Cardiac fibroblast (primary cell): ENCODE measurements around the gene NUP98.
A peak's percentile ranks its signal among the peaks of the same experiment; 100 is the strongest.

Experiments used
- DNase-seq, 2 donors: peaks; one replicate each; pipeline versions ENCODE4 v3.0.0 to v3.0.0-alpha.2; 2010; ENCODE audit warnings: low read depth in 2 of 2
- H3K4me3 ChIP-seq, 2 donors: replicated peaks in 1 of 2; 1 replicate in 1 of 2; 2 replicates in 1 of 2; pipeline ENCODE4 v1.5.1; 2011; ENCODE audit warnings: low read depth in 2 of 2, low read length in 2 of 2, mild to moderate bottlenecking in 2 of 2, moderate library complexity in 1 of 2
- TF ChIP-seq, protein P1 (sequence below): IDR thresholded peaks from one replicate; pipeline ENCODE4 v1.5.1; 2011; ENCODE audit warnings: low read depth, mild to moderate bottlenecking, low read length, inconsistent platforms

NUP98 gene

DNA sequence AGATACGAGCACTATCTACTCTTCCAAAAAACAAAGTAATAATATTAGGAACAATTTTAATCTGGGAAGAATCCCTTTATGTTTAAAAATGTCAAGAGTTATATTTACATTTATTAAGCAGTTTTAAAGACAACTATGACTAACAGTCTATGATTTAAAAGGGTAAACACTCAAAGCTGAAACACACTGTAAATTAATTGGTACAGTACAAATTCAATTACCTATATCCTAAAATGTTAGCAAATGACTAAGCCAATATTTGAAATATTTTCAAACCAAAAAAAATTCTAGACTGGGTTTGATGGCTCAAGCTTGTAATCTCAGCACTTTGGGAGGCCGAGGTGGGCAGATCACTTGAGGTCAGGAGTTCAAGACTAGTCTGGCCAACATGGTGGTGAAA, 90.2 kb downstream of the NUP98 start:
- no peak for DNase-seq
- TF ChIP-seq, protein P1, sequence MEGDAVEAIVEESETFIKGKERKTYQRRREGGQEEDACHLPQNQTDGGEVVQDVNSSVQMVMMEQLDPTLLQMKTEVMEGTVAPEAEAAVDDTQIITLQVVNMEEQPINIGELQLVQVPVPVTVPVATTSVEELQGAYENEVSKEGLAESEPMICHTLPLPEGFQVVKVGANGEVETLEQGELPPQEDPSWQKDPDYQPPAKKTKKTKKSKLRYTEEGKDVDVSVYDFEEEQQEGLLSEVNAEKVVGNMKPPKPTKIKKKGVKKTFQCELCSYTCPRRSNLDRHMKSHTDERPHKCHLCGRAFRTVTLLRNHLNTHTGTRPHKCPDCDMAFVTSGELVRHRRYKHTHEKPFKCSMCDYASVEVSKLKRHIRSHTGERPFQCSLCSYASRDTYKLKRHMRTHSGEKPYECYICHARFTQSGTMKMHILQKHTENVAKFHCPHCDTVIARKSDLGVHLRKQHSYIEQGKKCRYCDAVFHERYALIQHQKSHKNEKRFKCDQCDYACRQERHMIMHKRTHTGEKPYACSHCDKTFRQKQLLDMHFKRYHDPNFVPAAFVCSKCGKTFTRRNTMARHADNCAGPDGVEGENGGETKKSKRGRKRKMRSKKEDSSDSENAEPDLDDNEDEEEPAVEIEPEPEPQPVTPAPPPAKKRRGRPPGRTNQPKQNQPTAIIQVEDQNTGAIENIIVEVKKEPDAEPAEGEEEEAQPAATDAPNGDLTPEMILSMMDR: no peak

DNA sequence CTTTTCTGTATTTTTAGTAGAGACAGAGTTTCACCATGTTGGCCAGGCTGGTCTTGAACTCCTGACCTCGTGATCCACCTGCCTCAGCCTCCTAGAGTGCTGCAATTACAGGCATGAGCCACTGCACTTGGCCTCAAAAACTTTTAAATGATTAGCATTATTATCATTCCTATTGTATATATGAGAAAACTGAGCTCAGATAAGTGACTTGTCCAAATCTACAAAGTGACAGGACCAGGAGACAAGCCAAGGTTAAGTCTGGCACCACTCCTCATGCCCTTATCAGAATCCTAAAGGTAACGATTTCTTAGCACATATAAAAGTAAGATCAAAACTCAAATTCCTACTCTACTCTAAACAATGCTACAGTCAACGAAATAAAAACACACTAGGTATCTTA, 94.0 kb downstream of the NUP98 start:
- DNase-seq: no peak
- TF ChIP-seq, protein P1: no peak
- no peak overlapping the region for H3K4me3 ChIP-seq

More for the DNA sequence above, 90.2 kb downstream of the NUP98 start:
- H3K4me3 ChIP-seq: no peak overlapping the region

DNA sequence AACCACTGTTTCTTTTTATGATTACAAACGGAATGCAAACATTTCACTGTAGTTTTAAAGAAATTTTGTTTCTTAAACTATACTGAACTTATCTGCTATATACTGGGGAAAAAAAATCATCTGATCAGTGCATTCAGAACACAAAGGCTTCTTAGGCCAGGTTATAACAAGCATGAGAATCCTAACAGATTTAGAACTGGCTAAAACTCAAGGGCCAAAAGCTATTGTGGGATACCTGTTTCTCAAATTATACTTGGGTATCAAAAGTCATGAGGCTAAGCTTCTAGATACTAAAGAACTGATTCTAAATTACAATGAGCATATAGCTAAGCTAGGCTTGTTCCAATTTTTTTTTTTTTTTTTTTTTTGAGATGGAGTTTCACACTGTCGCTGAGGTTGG, 96.4 kb downstream of the NUP98 start:
- DNase-seq: no peak
- no peak overlapping the region for H3K4me3 ChIP-seq
- TF ChIP-seq, protein P1: no peak

DNA sequence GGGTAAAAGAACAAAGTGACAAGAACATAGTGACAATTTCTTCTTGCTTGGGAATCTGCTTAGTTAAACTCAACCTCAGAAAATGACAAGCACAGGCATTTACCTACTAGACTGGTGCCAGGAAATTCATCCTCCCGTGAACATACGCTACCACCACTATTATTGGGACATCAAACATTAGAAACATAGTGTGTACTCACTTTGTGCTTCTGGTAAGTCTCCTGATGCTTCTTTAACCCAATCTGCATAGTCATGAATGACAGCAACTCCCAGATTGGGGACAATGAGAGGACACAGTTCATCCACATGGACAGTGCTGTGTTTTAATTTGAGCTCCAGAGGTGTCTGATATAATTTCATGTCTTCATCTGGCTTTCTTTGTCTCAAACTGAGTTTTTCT, 96.9 kb downstream of the NUP98 start:
- TF ChIP-seq, protein P1: no peak
- no peak for DNase-seq

DNA sequence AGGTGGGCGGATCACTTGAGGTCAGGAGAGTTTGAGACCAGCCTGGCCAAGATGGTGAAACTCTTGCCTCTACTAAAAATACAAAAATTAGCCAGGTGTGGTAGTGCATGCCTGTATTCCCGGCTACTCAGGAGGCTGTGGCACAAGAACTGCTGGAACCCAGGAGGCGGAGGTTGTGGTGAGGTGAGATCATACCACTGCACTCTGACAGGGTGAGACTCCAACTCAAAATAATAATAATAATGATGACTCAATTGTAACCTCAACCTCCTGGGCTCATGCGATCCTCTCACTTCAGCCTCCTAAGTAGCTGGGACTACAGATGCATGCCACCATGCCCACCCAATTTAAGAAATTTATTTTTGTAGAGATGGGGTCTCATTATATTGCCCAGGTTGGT, 110.6 kb downstream of the NUP98 start:
- peak in 1 of 2 donors; percentile 21 for DNase-seq
- TF ChIP-seq, protein P1: no peak
- H3K4me3 ChIP-seq: no peak overlapping the region

More for the DNA sequence above, 96.9 kb downstream of the NUP98 start:
- H3K4me3 ChIP-seq: no peak overlapping the region

DNA sequence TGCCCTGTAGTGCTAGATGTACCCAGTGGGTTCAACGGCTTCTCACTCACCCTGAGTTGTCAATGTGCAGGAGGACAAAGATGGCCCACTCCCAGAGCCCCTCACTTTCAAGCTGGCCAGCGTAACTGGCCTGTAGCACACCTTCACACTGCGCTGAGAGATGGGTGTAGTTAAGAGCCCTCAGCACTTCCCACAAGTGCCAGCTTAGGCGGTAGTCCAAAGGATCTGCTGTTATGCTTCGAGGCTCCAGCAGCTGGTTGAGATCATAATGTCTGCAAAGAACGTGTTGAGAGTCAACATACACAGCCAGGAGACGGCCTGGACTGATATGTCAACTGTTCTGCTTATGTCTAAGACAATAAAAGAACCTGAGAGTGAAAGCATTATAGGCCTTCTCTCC, 111.4 kb downstream of the NUP98 start:
- peak in 1 of 2 donors; percentile 20 for DNase-seq
- TF ChIP-seq, protein P1: no peak
- no peak overlapping the region for H3K4me3 ChIP-seq

DNA sequence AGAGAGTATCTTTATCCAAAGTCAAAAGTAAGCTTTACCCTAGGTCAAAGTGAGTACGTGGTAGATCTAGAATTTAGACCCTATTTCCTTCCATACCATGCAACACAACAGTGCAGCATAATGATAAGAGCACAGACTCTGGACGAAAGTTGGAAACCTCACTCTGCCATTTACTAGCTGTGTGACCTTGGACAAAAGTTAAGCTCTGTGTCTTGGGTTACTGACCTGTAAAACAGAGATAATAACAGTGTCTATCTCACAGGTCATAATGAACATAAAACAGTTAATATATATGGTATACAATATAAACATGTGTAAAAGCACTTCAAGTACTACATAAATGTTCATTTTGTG, 112.6 kb downstream of the NUP98 start:
- no peak for DNase-seq
- TF ChIP-seq, protein P1: no peak
- H3K4me3 ChIP-seq: no peak overlapping the region
